ENCODE data around the gene NBL1. TPM values are rescaled to one million over a fixed set of nuclear protein-coding genes. Genes with fewer than 3 reads are reported as not detected.

Gene NBL1
- total and polyA plus RNA-seq, 2 of the 4 experiments (the other 2 are of a cell fraction) = 14.0 to 54.2 TPM

DNA sequence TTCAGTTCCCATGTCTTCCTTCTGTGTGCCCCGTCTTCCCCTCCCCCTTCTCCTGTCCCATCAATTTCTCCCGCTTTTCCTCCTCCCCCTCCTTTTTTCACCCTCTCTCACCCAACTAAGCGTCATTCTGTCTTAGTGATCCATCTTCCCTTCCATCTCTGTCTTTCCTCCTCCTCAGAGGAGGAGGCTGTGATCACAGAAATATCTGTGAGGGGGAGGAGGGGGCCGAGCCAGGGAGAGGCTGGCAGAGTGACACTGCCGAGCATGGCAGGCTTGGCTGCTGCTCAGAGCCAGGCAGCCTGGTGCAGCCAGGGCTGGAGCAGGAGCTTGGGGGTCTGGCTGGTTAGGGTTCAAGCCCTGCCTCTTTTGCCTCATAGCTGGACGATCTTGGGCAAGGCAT, 28.1 kb downstream of the NBL1 start:
- H2BK15ac ChIP-seq (ENCODE audit: low read depth, low read length) = no peak overlapping the region
- DNase-seq = no peak

More for the DNA sequence above, 28.1 kb downstream of the NBL1 start:
- no peak for ATAC-seq (ENCODE audit: low read depth)
- Histone ChIP-seq H2BK5ac (ENCODE audit: low read depth, low read length, poor library complexity, severe bottlenecking) (no peak overlapping the region), H3K23ac (ENCODE audit: low read depth, low read length) (no peak overlapping the region), H3K9me3 (ENCODE audit: control insufficient read depth, insufficient read depth, low read length) (no peaks in the 10 kb centered on the region), H2AK9ac (replicated peaks; ENCODE audit: low read depth, low read length, poor library complexity) (no peak overlapping the region), H4K20me1 (ENCODE audit: insufficient read depth, low read length) (0 out of 2 replicates have a peak, but pooled peaks cover 3% of the 10 kb centered on the region), H3K27ac (ENCODE audit: insufficient read depth, low read length) (no peak overlapping the region), H2BK120ac (ENCODE audit: low read depth, low read length) (no peak overlapping the region), H3K14ac (replicated peaks; ENCODE audit: low read depth, low read length) (no peak overlapping the region), H4K5ac (ENCODE audit: low read depth, low read length) (no peak overlapping the region), H3K79me1 (ENCODE audit: low read depth in 1 of 2, low read length in 2 of 2) (no peaks in the 10 kb centered on the region), H3K9ac (ENCODE audit: low read depth, low read length) (no peak overlapping the region), H3K4me2 (ENCODE audit: low read depth, low read length) (no peak overlapping the region), H3K4me3 (ENCODE audit: insufficient read depth, low read depth, low read length) (no peak overlapping the region), H3K56ac (ENCODE audit: extremely low read depth, insufficient read depth, low read length) (no peak overlapping the region), H3K18ac (ENCODE audit: low read depth, low read length) (no peak overlapping the region), H3K4me1 (ENCODE audit: control insufficient read depth, insufficient read depth, low read length) (no peaks in the 10 kb centered on the region), H3K9me1 (ENCODE audit: insufficient read depth, low read length) (no peaks in the 10 kb centered on the region), H3K27me3 (ENCODE audit: control insufficient read depth, insufficient read depth, low read length) (peaks cover 35% of the 10 kb centered on the region), H3K36me3 (ENCODE audit: control insufficient read depth, insufficient read depth, low read length) (no peaks in the 10 kb centered on the region), H2AK5ac (ENCODE audit: low read depth, low read length) (no peak overlapping the region), H2AFZ (replicated peaks; ENCODE audit: low read length, poor library complexity) (no peak overlapping the region), H3K4ac (ENCODE audit: low read depth, low read length) (no peak overlapping the region), H4K8ac (ENCODE audit: low read depth in 2 of 2, low read length in 2 of 2) (no peak overlapping the region), H2BK20ac (ENCODE audit: low read depth, low read length) (no peak overlapping the region), H4K91ac (ENCODE audit: insufficient read depth, low read depth, low read length) (no peak overlapping the region)
- dilution Hi-C loops (cut with HindIII; ENCODE audit: low sequenced_read_pairs, unreplicated experiment) (no loop called here), in situ Hi-C loops (cut with MboI; ENCODE audit: low sequenced_read_pairs) (no loop called here), intact Hi-C loops (cut with micrococcal nuclease) (no loop called here)
- ChIA-PET POLR2A (ENCODE audit: unreplicated experiment) (no interaction called here), CTCF (interaction anchor here (0.6 to 1.0 kb wide), 2 partner anchors 43 to 498 kb away, joined by 3 read pairs; no protein-coding TSS in a partner anchor)
- no CpG with 5 or more reads among the region's 6 CpGs for WGBS, 2 experiments (ENCODE audit: extremely low coverage in 2 of 2, insufficient read length in 1 of 2)
- BruUV-seq (replicated peaks) = no TSS peak
- TF ChIP-seq, protein P1, sequence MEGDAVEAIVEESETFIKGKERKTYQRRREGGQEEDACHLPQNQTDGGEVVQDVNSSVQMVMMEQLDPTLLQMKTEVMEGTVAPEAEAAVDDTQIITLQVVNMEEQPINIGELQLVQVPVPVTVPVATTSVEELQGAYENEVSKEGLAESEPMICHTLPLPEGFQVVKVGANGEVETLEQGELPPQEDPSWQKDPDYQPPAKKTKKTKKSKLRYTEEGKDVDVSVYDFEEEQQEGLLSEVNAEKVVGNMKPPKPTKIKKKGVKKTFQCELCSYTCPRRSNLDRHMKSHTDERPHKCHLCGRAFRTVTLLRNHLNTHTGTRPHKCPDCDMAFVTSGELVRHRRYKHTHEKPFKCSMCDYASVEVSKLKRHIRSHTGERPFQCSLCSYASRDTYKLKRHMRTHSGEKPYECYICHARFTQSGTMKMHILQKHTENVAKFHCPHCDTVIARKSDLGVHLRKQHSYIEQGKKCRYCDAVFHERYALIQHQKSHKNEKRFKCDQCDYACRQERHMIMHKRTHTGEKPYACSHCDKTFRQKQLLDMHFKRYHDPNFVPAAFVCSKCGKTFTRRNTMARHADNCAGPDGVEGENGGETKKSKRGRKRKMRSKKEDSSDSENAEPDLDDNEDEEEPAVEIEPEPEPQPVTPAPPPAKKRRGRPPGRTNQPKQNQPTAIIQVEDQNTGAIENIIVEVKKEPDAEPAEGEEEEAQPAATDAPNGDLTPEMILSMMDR (conservative IDR thresholded peaks at IDR 0.05; ENCODE audit: low read depth, low read length) = no peak
- TF ChIP-seq BHLHE40 (IDR thresholded peaks at IDR 0.05; ENCODE audit: low read depth, low read length) (no peak), CHD1 (IDR thresholded peaks at IDR 0.05; ENCODE audit: low read depth, low read length) (no peak), FOS (IDR thresholded peaks at IDR 0.05; ENCODE audit: low read depth, low read length) (no peak), SMC3 (IDR thresholded peaks at IDR 0.05; ENCODE audit: low read depth, low read length) (no peak), MAFK (IDR thresholded peaks at IDR 0.05; ENCODE audit: low read depth, low read length) (no peak), MXI1 (IDR thresholded peaks at IDR 0.05; ENCODE audit: borderline replicate concordance, low read depth, low read length) (no peak), RFX5 (IDR thresholded peaks at IDR 0.05; ENCODE audit: low read depth, low read length) (no peak), POLR2A (IDR thresholded peaks at IDR 0.05; ENCODE audit: low read depth, low read length) (no peak), CEBPB (IDR thresholded peaks at IDR 0.05; ENCODE audit: low read depth, low read length) (no peak), MAZ (IDR thresholded peaks at IDR 0.05; ENCODE audit: borderline replicate concordance, low read depth, low read length) (no peak), RAD21 (IDR thresholded peaks at IDR 0.05; ENCODE audit: low read length) (no peak), RCOR1 (IDR thresholded peaks at IDR 0.05; ENCODE audit: insufficient replicate concordance, low read length) (no peak), NFE2L2 (IDR thresholded peaks at IDR 0.05; ENCODE audit: low read depth, low read length) (no peak)
- TF ChIP-seq, protein P2, sequence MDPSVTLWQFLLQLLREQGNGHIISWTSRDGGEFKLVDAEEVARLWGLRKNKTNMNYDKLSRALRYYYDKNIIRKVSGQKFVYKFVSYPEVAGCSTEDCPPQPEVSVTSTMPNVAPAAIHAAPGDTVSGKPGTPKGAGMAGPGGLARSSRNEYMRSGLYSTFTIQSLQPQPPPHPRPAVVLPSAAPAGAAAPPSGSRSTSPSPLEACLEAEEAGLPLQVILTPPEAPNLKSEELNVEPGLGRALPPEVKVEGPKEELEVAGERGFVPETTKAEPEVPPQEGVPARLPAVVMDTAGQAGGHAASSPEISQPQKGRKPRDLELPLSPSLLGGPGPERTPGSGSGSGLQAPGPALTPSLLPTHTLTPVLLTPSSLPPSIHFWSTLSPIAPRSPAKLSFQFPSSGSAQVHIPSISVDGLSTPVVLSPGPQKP (IDR thresholded peaks at IDR 0.05; ENCODE audit: borderline replicate concordance, low read depth, low read length) = no peak
- TF ChIP-seq, protein P3, sequence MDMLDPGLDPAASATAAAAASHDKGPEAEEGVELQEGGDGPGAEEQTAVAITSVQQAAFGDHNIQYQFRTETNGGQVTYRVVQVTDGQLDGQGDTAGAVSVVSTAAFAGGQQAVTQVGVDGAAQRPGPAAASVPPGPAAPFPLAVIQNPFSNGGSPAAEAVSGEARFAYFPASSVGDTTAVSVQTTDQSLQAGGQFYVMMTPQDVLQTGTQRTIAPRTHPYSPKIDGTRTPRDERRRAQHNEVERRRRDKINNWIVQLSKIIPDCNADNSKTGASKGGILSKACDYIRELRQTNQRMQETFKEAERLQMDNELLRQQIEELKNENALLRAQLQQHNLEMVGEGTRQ (IDR thresholded peaks at IDR 0.05; ENCODE audit: low read depth, low read length) = no peak

Data from IMR-90 (cell line).